Fibroblast of lung (primary cell): Measurements from ENCODE around the gene KEL.

Experiments
- CTCF ChIP-seq, 2 donors: IDR thresholded peaks in 1 of 2; conservative IDR thresholded peaks in 1 of 2; 1 replicate in 1 of 2; 2 replicates in 1 of 2; pipeline ENCODE4 v1.5.1; 2011 to 2012; ENCODE audit warnings: low read length in 2 of 2, control low read depth in 1 of 2, inconsistent platforms in 1 of 2, low read depth in 1 of 2, mild to moderate bottlenecking in 1 of 2
- EZH2 ChIP-seq: IDR thresholded peaks from 2 replicates; pipeline ENCODE4 v1.5.1; 2012; ENCODE audit warnings: low read length, control low read depth, mild to moderate bottlenecking; ENCODE audit errors: missing control alignments

- TF ChIP-seq EZH2 = no peak
- TF ChIP-seq CTCF (conservative IDR thresholded peaks at IDR 0.05 in 1 of 2, IDR thresholded peaks at IDR 0.05 in 1 of 2; ENCODE audit: low read depth in 1 of 2, low read length in 2 of 2) = no peak
Measured at GRCh38 chr7:143000648-143001047, 38.5 kb upstream of the KEL start.
